Measurements from ENCODE around the gene SYNRG.

The SYNRG gene

DNA sequence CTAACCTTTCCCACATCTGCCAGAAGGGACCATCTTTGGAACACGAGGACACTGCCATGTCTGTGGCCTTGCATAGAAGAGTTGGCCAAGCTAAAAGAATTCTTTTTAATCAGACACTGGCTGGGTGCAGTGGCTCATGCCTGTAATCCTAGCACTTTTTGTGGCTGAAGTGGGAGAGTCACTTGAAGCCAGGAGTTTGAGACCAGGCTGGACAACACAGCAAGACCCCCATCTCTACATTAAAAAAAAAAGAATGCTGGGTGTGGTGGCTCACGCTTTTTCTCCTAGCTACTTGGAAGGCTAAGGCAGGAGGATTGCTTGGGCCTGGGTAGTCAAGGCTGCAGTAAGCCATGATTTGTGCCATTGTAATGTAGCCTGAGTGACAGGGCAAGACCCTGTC, 128.8 kb downstream of the SYNRG start:
- peaks cover 3% of the 10 kb centered on the region for H3K27me3 Mint-ChIP-seq (ENCODE audit: low read depth)
- no peaks in the 10 kb centered on the region for H3K9me3 Mint-ChIP-seq
- H3K36me3 Mint-ChIP-seq (ENCODE audit: low read depth): peaks cover 35% of the 10 kb centered on the region
- peaks cover 21% of the 10 kb centered on the region for H3K4me1 Mint-ChIP-seq
- H3K4me3 Mint-ChIP-seq: no peak overlapping the region
- H3K27ac Mint-ChIP-seq: no peak overlapping the region
- TF ChIP-seq CTCF (IDR thresholded peaks at IDR 0.05; ENCODE audit: unreplicated experiment in 3 of 3): no peak

GRCh38 chr17:37479025-37479424, 130.2 kb downstream of the SYNRG start:
- H3K4me1 Mint-ChIP-seq: peaks cover 21% of the 10 kb centered on the region
- no peaks in the 10 kb centered on the region for H3K9me3 Mint-ChIP-seq
- peaks cover 39% of the 10 kb centered on the region for H3K36me3 Mint-ChIP-seq (ENCODE audit: low read depth)
- peaks cover 3% of the 10 kb centered on the region for H3K27me3 Mint-ChIP-seq (ENCODE audit: low read depth)
- TF ChIP-seq CTCF (IDR thresholded peaks at IDR 0.05; ENCODE audit: unreplicated experiment in 3 of 3): no peak
- H3K4me3 Mint-ChIP-seq: no peak overlapping the region
- H3K27ac Mint-ChIP-seq: no peak overlapping the region

GRCh38 chr17:37478187-37478586, 131.0 kb downstream of the SYNRG start:
- peaks cover 14% of the 10 kb centered on the region for H3K4me1 Mint-ChIP-seq
- TF ChIP-seq CTCF (IDR thresholded peaks at IDR 0.05; ENCODE audit: unreplicated experiment in 3 of 3): no peak
- H3K27ac Mint-ChIP-seq: no peak overlapping the region
- no peak overlapping the region for H3K4me3 Mint-ChIP-seq
- peaks cover 47% of the 10 kb centered on the region for H3K36me3 Mint-ChIP-seq (ENCODE audit: low read depth)
- H3K9me3 Mint-ChIP-seq: no peaks in the 10 kb centered on the region
- H3K27me3 Mint-ChIP-seq (ENCODE audit: low read depth): peaks cover 3% of the 10 kb centered on the region

DNA sequence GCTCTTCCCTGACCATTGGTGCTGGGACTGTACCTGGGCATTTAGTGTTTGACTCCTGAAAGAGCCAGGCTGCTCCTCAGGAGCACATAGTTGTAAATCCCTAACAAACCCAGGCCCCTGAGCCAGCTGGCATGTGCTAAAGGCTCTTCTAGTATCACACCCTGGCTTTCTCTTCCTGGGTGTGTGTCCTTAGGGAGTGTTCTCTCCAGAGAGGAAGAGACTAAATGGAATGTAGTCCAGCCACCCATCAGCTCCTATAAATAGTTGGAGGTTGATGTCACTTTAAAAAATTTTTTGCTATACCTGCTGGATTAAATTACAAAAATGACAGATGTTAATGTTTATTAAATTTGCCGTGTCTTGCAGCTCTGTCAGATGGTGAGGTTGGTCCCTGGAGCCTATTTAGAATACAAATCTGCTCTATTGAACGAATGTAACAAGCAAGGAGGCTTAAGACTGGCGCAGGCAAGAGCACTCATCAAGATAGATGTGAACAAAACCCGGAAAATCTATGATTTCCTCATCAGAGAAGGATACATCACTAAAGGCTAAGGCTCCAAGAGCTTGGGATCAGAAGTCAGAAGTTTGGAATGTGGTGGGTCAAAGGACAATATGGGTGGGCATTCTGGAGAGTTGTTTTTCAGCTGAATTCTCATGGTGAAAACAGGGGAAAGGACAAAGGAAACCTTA, 132.6 kb downstream of the SYNRG start:
- Mint-ChIP-seq H3K27me3 (ENCODE audit: low read depth) (peaks cover 3% of the 10 kb centered on the region), H3K27ac (no peak overlapping the region)
- no peak for TF ChIP-seq CTCF (IDR thresholded peaks at IDR 0.05; ENCODE audit: unreplicated experiment in 3 of 3)

GRCh38 chr17:37475731-37476420, 133.3 kb downstream of the SYNRG start:
- no peaks in the 10 kb centered on the region for H3K9me3 Mint-ChIP-seq
- no peak overlapping the region for H3K27ac Mint-ChIP-seq
- H3K4me1 Mint-ChIP-seq: peaks cover 11% of the 10 kb centered on the region
- H3K36me3 Mint-ChIP-seq (ENCODE audit: low read depth): peaks cover 58% of the 10 kb centered on the region
- H3K27me3 Mint-ChIP-seq (ENCODE audit: low read depth): no peaks in the 10 kb centered on the region
- TF ChIP-seq CTCF (IDR thresholded peaks at IDR 0.05; ENCODE audit: unreplicated experiment in 3 of 3): no peak
- no peak overlapping the region for H3K4me3 Mint-ChIP-seq

More for the DNA sequence above, 132.6 kb downstream of the SYNRG start:
- H3K36me3 Mint-ChIP-seq (ENCODE audit: low read depth): peaks cover 56% of the 10 kb centered on the region
- no peaks in the 10 kb centered on the region for H3K9me3 Mint-ChIP-seq
- peaks cover 11% of the 10 kb centered on the region for H3K4me1 Mint-ChIP-seq
- H3K4me3 Mint-ChIP-seq: no peak overlapping the region

DNA sequence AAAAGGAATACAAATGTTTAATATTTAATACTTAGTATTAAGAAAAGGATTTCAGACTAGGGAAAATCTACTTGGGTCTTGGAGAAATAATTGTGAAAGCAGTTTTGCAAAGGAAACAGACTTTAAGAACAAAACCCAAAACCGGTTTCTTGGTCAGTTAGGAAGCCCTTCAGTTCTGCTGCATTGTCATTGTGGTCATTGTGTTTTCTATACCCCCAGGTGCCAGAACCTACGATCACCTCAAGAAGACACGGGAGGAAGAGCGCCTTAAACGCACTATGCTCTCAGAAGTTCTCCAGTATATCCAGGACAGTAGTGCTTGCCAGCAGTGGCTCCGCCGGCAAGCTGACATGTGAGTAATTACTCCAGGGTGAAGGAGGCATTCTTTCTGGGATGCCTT, 139.0 kb downstream of the SYNRG start:
- Mint-ChIP-seq H3K36me3 (ENCODE audit: low read depth) (peaks cover 55% of the 10 kb centered on the region), H3K4me1 (no peaks in the 10 kb centered on the region), H3K27ac (no peak overlapping the region), H3K4me3 (no peak overlapping the region), H3K9me3 (no peaks in the 10 kb centered on the region), H3K27me3 (ENCODE audit: low read depth) (no peaks in the 10 kb centered on the region)
- TF ChIP-seq CTCF (IDR thresholded peaks at IDR 0.05; ENCODE audit: unreplicated experiment in 3 of 3): no peak
